Activated CD8-positive, alpha-beta memory T cell treated with anti-CD3 and anti-CD28 coated beads for 24 hours (primary cell): Measurements from ENCODE around the gene OAS1.
A peak's percentile ranks its signal among the peaks of the same experiment; 100 is the strongest.
"Not testable (repeated sequence)": the region's sequence is repeated elsewhere in the genome, so short reads cannot be mapped to it uniquely, and the experiment has no call there.

Experiments used
- DNase-seq: peaks from one replicate; pipeline ENCODE4 v3.0.0-alpha.2; 2020

Gene OAS1

GRCh38 chr12:112901271-112901670 is 5.5 kb upstream of the OAS1 start:
- DNase-seq, result no peak

- no peak for DNase-seq
Observed at GRCh38 chr12:112904571-112904970, 2.2 kb upstream of the OAS1 start.

GRCh38 chr12:112905451-112906089 is 1.2 kb upstream of the OAS1 start:
- no peak for DNase-seq

DNA sequence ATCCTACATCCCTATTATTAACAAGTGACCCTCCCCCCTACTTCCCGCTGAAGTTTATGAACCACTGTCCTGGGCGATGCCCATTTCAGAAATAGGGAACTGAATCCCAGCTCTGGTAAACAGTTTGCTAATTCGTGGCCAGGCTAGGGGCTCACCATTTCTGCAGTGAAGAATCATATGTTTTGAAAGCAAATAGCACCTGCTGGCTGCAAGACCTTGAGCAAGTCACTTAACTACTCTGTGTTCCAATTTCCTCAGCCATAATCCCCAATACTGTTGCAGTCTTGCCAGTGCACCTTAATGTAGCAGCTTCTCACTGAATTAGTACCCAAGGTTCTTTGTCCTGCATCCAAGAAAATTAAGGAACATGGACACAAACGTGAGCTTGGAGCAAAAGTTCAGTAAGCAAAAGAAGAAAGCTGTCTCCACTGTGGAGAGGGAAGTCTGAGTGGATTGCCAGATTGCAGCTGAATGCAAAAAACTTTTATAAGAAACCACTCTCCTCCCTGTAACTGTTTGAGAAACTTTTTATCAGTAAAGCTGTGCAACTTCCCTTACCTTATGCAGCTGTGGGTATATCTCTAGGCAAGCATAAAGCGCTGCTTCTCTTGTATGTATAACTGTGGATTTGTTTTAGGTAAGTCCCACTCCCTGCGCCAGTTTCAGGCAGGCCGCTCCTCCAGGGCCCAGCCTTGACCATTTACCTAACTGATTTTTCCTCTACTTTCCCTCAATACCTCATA is 824 bp downstream of the OAS1 start:
- DNase-seq, result peak; percentile 61

GRCh38 chr12:112908548-112908947 is 1.8 kb downstream of the OAS1 start:
- DNase-seq, result no peak

- DNase-seq, result no peak
Observed at GRCh38 chr12:112909693-112910092, 2.9 kb downstream of the OAS1 start.

DNA sequence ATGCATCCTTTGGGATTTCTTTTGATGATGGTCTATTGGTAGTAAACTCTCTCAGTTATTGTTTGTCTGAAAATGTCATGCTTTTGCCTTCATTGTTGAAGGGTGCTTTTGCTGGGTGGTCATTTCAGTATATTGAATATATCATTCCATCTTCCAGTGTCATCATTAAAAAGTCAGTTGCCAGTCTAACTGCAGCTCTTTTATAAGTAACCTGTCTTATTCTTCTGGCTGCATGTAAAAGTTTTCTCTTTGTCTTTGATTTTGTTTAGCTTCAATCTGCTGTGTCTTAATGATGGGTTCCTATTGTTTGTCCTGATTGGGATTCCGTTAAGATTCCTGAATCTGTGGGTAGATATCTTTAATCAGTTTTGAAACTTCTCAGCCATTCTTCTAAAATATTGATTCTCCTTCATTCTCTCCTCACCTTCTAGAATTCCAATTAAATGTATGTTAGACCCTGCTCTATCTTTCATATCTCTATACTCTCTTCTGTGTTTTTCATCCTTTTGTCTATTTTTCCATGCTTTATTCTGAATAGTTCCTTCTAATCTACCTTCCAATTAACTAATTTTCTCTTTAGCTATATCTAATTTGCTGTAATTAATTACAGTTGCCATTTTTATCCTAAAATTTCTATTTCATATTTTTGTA is 6.4 kb downstream of the OAS1 start:
- no peak for DNase-seq

DNA sequence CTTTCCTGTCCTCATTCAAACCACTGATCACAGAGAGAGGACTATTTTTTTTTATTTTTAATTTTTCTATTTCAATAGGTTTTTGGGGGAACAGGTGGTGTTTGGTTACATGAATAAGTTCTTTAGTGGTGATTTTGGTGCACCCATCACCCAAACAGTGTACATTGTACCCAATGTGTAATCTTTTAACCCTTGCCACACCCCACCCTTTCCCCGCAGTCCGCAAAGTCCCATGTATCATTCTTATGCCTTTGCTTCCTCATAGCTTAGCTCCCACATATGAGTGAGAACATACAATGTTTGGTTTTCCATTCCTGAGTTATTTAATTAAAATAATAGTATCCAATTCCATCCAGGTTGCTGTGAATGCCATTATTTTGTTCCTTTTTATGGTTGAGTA is 7.1 kb downstream of the OAS1 start:
- not testable (repeated sequence) for DNase-seq

DNA sequence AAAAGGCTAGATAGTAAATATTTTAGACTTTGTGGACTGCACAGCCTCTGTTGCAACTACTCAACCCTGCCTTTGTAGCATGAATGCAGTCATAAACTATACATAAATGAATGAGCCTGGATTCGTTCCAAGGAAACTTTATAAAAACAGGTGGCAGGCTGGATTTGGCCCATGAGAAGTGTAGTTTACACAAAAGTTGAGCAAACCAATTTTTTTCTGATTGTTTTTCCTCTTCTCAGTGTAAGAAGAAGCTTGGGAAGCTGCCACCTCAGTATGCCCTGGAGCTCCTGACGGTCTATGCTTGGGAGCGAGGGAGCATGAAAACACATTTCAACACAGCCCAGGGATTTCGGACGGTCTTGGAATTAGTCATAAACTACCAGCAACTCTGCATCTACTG is 9.5 kb downstream of the OAS1 start:
- DNase-seq, result no peak

DNA sequence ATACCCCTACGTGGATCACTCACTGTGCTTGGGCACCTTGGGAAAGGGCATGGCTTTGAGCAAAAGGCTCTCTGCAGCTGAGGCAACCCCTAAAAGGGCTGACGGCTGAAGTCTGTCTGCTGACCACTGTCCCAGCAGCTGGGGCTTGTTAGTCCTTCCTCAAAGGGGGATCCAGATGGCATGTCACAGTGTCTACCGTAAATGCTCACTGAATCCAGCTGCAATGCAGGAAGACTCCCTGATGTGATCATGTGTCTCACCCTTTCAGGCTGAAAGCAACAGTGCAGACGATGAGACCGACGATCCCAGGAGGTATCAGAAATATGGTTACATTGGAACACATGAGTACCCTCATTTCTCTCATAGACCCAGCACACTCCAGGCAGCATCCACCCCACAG is 12.4 kb downstream of the OAS1 start:
- no peak for DNase-seq

- DNase-seq, result no peak
Observed at GRCh38 chr12:112924986-112925385, 18.2 kb downstream of the OAS1 start.

- DNase-seq, result not testable (repeated sequence)
Observed at GRCh38 chr12:112926416-112927033, 19.8 kb downstream of the OAS1 start.

DNA sequence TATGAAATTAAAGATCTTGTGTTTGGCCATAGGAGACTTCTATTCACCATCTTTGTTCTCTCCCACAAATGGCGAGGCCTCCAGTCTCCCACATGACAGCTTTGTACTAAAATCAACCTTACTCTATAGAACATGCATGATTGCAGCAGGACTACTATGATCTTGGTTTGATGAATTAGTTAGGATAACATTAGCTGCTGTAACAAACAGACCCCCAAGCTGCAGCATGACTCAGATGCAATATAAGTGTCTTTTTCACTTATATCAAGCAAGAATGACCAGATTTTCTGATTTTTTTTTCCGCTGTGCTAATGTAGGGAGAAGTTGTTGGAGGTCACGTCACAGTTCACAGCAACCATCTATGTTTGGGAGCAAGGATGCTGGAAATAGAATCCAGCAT is 20.7 kb downstream of the OAS1 start:
- DNase-seq, result no peak

DNA sequence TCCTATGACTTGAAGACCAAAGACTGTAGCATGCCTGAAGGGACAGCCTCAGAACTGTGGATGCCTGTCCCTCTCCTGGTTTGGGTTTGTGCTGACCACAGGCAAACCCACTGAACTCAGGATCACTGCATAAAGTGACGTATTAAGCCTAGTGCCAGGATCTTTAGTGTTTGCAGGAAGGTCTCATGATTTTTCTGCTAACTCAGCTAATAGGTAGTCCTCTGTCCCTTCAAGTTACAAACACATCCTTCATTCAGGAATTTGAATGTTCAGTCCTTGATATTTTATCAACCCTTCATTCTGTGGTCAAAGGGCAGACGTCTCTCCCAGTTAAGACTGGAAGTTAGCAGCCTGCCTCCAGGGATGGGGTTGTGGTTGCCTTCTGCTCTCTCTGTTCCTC is 21.2 kb downstream of the OAS1 start:
- DNase-seq, result no peak

DNA sequence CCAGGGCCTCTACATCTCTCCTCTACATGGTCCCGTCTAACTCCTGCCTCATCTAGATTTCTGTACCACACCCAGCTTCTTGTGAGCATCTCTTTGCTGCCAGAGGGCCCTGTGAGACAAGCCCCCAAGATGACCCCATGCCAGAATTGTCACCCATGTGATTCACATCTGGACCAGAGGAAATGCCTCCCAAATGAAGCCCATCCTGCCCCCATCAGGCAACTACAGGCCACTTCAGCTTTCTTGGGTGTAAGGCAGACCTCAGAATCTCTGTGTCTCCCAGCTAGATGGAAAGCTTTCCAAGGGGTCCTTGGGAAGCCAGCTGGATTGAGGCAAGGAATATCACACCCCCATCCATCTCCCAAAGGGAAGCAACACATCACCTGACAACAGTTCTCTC is 22.2 kb downstream of the OAS1 start:
- no peak for DNase-seq

DNA sequence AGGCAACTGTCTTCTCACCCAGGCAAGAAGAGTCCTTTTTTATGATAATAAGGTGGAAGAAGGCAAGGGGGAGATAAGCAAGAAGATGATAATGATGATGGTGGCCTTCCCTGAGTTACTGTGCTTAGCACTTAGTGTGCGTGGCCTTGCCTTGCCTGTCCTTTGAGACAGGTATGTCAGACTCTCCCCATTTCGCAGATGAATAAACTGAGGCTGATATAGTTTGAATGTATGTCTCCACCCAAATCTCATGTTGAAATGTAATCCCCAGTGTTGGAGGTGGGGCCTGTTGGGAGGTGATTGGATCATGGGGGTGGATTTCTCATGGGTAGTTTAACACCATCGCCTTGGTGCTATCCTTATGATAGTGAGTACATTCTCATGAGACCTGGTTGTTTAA is 23.0 kb downstream of the OAS1 start:
- DNase-seq, result no peak

DNA sequence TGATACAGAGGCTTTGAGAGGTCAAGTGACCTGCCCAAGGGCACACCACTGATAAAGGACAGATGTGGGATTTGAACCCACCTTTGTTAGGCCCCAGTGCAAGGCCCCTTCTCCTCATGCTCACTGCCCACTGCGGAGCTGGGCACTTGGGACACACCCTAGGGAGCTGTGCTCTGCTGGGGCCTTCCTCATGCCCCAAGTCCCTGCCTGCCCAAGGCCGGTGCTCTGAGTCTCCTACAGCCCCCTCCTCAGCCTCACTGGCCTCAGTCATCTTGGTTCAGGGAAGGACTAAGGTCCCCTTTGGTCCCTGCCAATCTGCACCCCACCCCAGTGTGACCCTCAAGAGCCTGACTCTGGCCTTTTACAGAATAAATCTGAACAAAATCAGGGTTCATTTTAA is 23.6 kb downstream of the OAS1 start:
- no peak for DNase-seq

- DNase-seq, result no peak
Observed at GRCh38 chr12:112932485-112933128, 25.8 kb downstream of the OAS1 start.

DNA sequence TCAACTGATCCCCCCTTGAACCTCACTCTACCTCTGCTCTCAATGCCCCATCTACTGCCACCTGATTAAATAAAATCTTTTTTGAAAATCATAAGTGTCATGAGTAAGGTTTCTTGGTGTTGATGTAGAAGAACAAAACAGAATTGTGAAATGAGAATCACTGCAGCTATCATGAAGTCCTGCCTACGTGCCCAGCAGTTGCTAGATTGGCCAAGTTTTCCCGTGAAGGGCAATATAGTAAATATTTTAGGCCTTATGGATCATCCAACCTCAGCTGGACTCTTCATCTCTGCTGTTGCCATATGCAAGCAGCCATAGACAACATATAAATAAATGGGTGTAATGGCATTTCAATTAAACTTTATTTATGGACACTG is 26.4 kb downstream of the OAS1 start:
- no peak for DNase-seq

- no peak for DNase-seq
Observed at GRCh38 chr12:112936264-112936663, 29.5 kb downstream of the OAS1 start.

DNA sequence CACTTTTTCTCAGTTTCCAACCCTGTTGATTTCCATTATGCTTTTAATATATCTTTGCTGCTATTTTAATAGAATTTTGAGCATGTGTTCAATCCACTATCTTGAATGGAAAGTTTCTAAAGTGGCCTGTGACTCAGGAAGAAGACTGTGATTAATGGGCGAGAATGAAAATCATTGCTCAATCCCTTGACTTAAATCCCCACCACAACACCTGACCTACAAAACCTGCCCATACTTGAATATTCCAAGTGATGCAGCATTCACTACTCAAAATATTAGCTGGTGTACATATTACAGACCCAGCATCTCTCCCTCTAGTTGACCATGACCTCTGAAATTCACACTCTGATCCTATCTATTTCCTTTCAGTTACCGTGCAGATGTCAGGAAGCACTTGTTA is 30.2 kb downstream of the OAS1 start:
- no peak for DNase-seq

GRCh38 chr12:112937741-112938719 is 31.3 kb downstream of the OAS1 start, which contains the start of gene OAS3:
Gene OAS3, plus strand, starts transcription at chr12:112938474. Its CDS starts 57 bp downstream, at chr12:112938531.
- DNase-seq, result peak; percentile 76
